Tibial nerve (tissue), 4 donors: ENCODE results near the gene CDC42SE2. TPM values are rescaled to one million over a fixed set of nuclear protein-coding genes. Genes with fewer than 3 reads are reported as not detected.

Experiments
- DNase-seq, 2 donors: peaks; one replicate each; pipeline ENCODE4 v3.0.0-alpha.2; 2019; ENCODE audit warnings: low spot score in 2 of 2
- H3K27ac ChIP-seq, 4 donors: fragments of 200-600 bp; sonication (generic) in 3 of 4; one replicate each; pipeline ENCODE4 v1.5.1; 2017 to 2019; ENCODE audit warnings: mild to moderate bottlenecking in 1 of 4
- H3K27me3 ChIP-seq, 2 donors: fragments of 200-600 bp; sonication (generic) in 1 of 2; one replicate each; pipeline versions ENCODE4 v1.5.1 to v1.6.0; 2017 to 2019
- H3K36me3 ChIP-seq, 3 donors: fragments of 200-600 bp; sonication (generic); one replicate each; pipeline ENCODE4 v1.5.1; 2018 to 2019
- H3K4me1 ChIP-seq, 4 donors: fragments of 200-600 bp; sonication (generic) in 3 of 4; one replicate each; pipeline ENCODE4 v1.5.1; 2017 to 2019
- H3K4me3 ChIP-seq, 4 donors: fragments of 200-600 bp; sonication (generic) in 3 of 4; one replicate each; pipeline ENCODE4 v1.5.1; 2017 to 2019; ENCODE audit warnings: mild to moderate bottlenecking in 1 of 4, moderate library complexity in 1 of 4
- H3K9me3 ChIP-seq, 4 donors: fragments of 200-600 bp; sonication (generic) in 3 of 4; one replicate each; pipeline ENCODE4 v1.5.1; 2017 to 2019
- CTCF ChIP-seq, 5 experiments: fragments of 200-600 bp in 3 of 5; fragments of 450-650 bp in 2 of 5; sonication (generic) in 3 of 5; IDR thresholded peaks; one replicate each; pipeline ENCODE4 v1.5.1; 2016 to 2019; ENCODE audit warnings: antibody characterized with exemption in 5 of 5, mild to moderate bottlenecking in 3 of 5, moderate library complexity in 2 of 5
- EP300 ChIP-seq, 2 donors: sonication (generic); formaldehyde crosslinking; IDR thresholded peaks; one replicate each; pipeline ENCODE4 v1.6.1; 2017; ENCODE audit warnings: antibody characterized with exemption in 2 of 2, mild to moderate bottlenecking in 1 of 2
- POLR2A ChIP-seq, 2 donors: fragments of 450-650 bp; IDR thresholded peaks; one replicate each; pipeline ENCODE4 v1.6.1; 2017; ENCODE audit warnings: antibody characterized with exemption in 2 of 2, mild to moderate bottlenecking in 2 of 2, moderate library complexity in 2 of 2
- WGBS, 2 donors: methylation state at CpG; one replicate each; pipeline ENCODE4 v1.1.5; 2018; 5-methylcytosine and 5-hydroxymethylcytosine counted together
- total RNA-seq, 4 donors: library from RNA; depleted of rRNA; stranded (reverse); fragments of >200 nt; gene quantifications; one replicate each; pipeline ENCODE4 v1.1.0, GENCODE V29; 2016

Gene CDC42SE2
- total RNA-seq, 4 donors from 2014 or later = 23.1 to 31.8 (median 28.0) TPM

- no peak overlapping the region for H3K4me3 ChIP-seq
- peaks cover 0 to 13% (median 8%) of the 10 kb centered on the region in 4 donors for H3K4me1 ChIP-seq
- no peak for TF ChIP-seq POLR2A (IDR thresholded peaks at IDR 0.05)
- H3K27ac ChIP-seq = no peak overlapping the region
- peaks cover 0 to 15% (median 0%) of the 10 kb centered on the region in 3 donors for H3K36me3 ChIP-seq
- 78 to 83% methylated on average over 2 of the region's 2 CpGs for WGBS, 2 donors
- H3K27me3 ChIP-seq = no peaks in the 10 kb centered on the region
- DNase-seq = no peak
- H3K9me3 ChIP-seq = no peaks in the 10 kb centered on the region
Observed at GRCh38 chr5:131316026-131316425, 52.2 kb downstream of the CDC42SE2 start.

- H3K27me3 ChIP-seq = no peaks in the 10 kb centered on the region
- H3K4me1 ChIP-seq = peaks cover 0 to 13% (median 8%) of the 10 kb centered on the region in 4 donors
- peaks cover 0 to 23% (median 0%) of the 10 kb centered on the region in 3 donors for H3K36me3 ChIP-seq
- no peak for DNase-seq
- no peak overlapping the region for H3K27ac ChIP-seq
- no peaks in the 10 kb centered on the region for H3K9me3 ChIP-seq
- no peak overlapping the region for H3K4me3 ChIP-seq
- 81 to 85% methylated on average over 2 of the region's 2 CpGs for whole genome bisulfite sequencing, 2 donors
- no peak for TF ChIP-seq EP300 (IDR thresholded peaks at IDR 0.05)
- no peak for TF ChIP-seq POLR2A (IDR thresholded peaks at IDR 0.05)
- TF ChIP-seq CTCF (IDR thresholded peaks at IDR 0.05) = no peak
Observed at GRCh38 chr5:131316822-131317221, 53.0 kb downstream of the CDC42SE2 start.

GRCh38 chr5:131318455-131318854 lies 54.6 kb downstream of the CDC42SE2 start:
- TF ChIP-seq CTCF (IDR thresholded peaks at IDR 0.05) (no peak), EP300 (IDR thresholded peaks at IDR 0.05) (no peak), POLR2A (IDR thresholded peaks at IDR 0.05) (no peak)
- peaks cover 0 to 14% (median 8%) of the 10 kb centered on the region in 4 donors for H3K4me1 ChIP-seq
- no peak overlapping the region for H3K4me3 ChIP-seq
- no peak overlapping the region for H3K27ac ChIP-seq
- no peak for DNase-seq
- peaks cover 0 to 24% (median 0%) of the 10 kb centered on the region in 3 donors for H3K36me3 ChIP-seq
- H3K27me3 ChIP-seq = no peaks in the 10 kb centered on the region
- H3K9me3 ChIP-seq = no peaks in the 10 kb centered on the region

- no peak overlapping the region for H3K27ac ChIP-seq
- TF ChIP-seq CTCF (IDR thresholded peaks at IDR 0.05) (no peak), POLR2A (IDR thresholded peaks at IDR 0.05) (no peak), EP300 (IDR thresholded peaks at IDR 0.05) (no peak)
- H3K4me1 ChIP-seq = peaks cover 0 to 18% (median 13%) of the 10 kb centered on the region in 4 donors
- no peak for DNase-seq
- H3K4me3 ChIP-seq = no peak overlapping the region
- H3K36me3 ChIP-seq = peaks cover 0 to 24% (median 0%) of the 10 kb centered on the region in 3 donors
- WGBS, 2 donors = 47 to 48% methylated on average over 2 of the region's 2 CpGs
- H3K27me3 ChIP-seq = no peaks in the 10 kb centered on the region
- no peaks in the 10 kb centered on the region for H3K9me3 ChIP-seq
Observed at GRCh38 chr5:131321066-131321465, 57.2 kb downstream of the CDC42SE2 start.

- TF ChIP-seq CTCF (IDR thresholded peaks at IDR 0.05) (no peak), POLR2A (IDR thresholded peaks at IDR 0.05) (no peak), EP300 (IDR thresholded peaks at IDR 0.05) (no peak)
- no peak for DNase-seq
- WGBS, 2 donors = 69 to 71% methylated on average over 4 of the region's 4 CpGs
- H3K36me3 ChIP-seq = peaks cover 0 to 21% (median 0%) of the 10 kb centered on the region in 3 donors
- no peak overlapping the region for H3K4me3 ChIP-seq
- no peaks in the 10 kb centered on the region for H3K27me3 ChIP-seq
- peaks cover 0 to 17% (median 15%) of the 10 kb centered on the region in 4 donors for H3K4me1 ChIP-seq
- no peaks in the 10 kb centered on the region for H3K9me3 ChIP-seq
- H3K27ac ChIP-seq = no peak overlapping the region
Observed at GRCh38 chr5:131322926-131323325, 59.1 kb downstream of the CDC42SE2 start.

GRCh38 chr5:131323378-131323777 lies 59.5 kb downstream of the CDC42SE2 start:
- no peak overlapping the region for H3K27ac ChIP-seq
- no peak for DNase-seq
- peaks cover 0 to 17% (median 0%) of the 10 kb centered on the region in 3 donors for H3K36me3 ChIP-seq
- H3K4me1 ChIP-seq = peaks cover 0 to 18% (median 15%) of the 10 kb centered on the region in 4 donors
- H3K4me3 ChIP-seq = no peak overlapping the region
- TF ChIP-seq EP300 (IDR thresholded peaks at IDR 0.05) = no peak
- no peak for TF ChIP-seq POLR2A (IDR thresholded peaks at IDR 0.05)
- TF ChIP-seq CTCF (IDR thresholded peaks at IDR 0.05) = no peak
- no peaks in the 10 kb centered on the region for H3K9me3 ChIP-seq
- no peaks in the 10 kb centered on the region for H3K27me3 ChIP-seq
